Progenitor cell of endocrine pancreas (in vitro differentiated cells): ENCODE data around the gene TIGD4. TPM values are rescaled to one million over a fixed set of nuclear protein-coding genes. Genes with fewer than 3 reads are reported as not detected.

Source experiments
- DNase-seq: peaks from one replicate; pipeline ENCODE4 v3.0.0; 2021; ENCODE audit warnings: low spot score; ENCODE audit not compliant: unreplicated experiment
- H3K27ac Mint-ChIP-seq: 2 replicates; pipeline ENCODE4 v1.8.0; 2021; ENCODE audit warnings: mild to moderate bottlenecking, moderate library complexity, mixed read lengths
- H3K27me3 Mint-ChIP-seq: 2 replicates; pipeline ENCODE4 v1.8.0; 2021; ENCODE audit warnings: mixed read lengths
- H3K36me3 Mint-ChIP-seq: 2 replicates; pipeline ENCODE4 v1.8.0; 2022; ENCODE audit warnings: mixed read lengths; ENCODE audit not compliant: insufficient read depth
- H3K4me1 Mint-ChIP-seq: 2 replicates; pipeline ENCODE4 v1.8.0; 2021; ENCODE audit warnings: low read depth, mixed read lengths
- H3K4me3 Mint-ChIP-seq: 2 replicates; pipeline ENCODE4 v1.8.0; 2021; ENCODE audit warnings: low read depth, mild to moderate bottlenecking, moderate library complexity, mixed read lengths
- H3K9me3 Mint-ChIP-seq: 2 replicates; pipeline ENCODE4 v1.8.0; 2021; ENCODE audit warnings: low read depth, mixed read lengths
- CTCF ChIP-seq: fragments of 200-600 bp; sonication (generic); IDR thresholded peaks from one replicate; pipeline ENCODE4 v1.5.0; 2021; ENCODE audit warnings: antibody characterized with exemption, mild to moderate bottlenecking; ENCODE audit not compliant: unreplicated experiment
- total RNA-seq: library from RNA; stranded (reverse); gene quantifications from 2 replicates; pipeline ENCODE4 v1.2.1, GENCODE V29; 2021

Gene TIGD4
- total RNA-seq, 1 donor from 2014 or later: 2.5 TPM

GRCh38 chr4:152820073-152820472 is 40.5 kb upstream of the TIGD4 start:
- peaks cover 49% of the 10 kb centered on the region for H3K9me3 Mint-ChIP-seq
- peaks cover 40% of the 10 kb centered on the region for H3K36me3 Mint-ChIP-seq
- TF ChIP-seq CTCF: no peak
- no peak for DNase-seq
- H3K4me1 Mint-ChIP-seq: no peaks in the 10 kb centered on the region
- no peak overlapping the region for H3K27ac Mint-ChIP-seq
- H3K27me3 Mint-ChIP-seq: no peaks in the 10 kb centered on the region
- no peak overlapping the region for H3K4me3 Mint-ChIP-seq

GRCh38 chr4:152819026-152819645 is 39.6 kb upstream of the TIGD4 start:
- Mint-ChIP-seq H3K4me3 (no peak overlapping the region), H3K36me3 (peaks cover 47% of the 10 kb centered on the region), H3K27ac (no peak overlapping the region), H3K9me3 (peaks cover 43% of the 10 kb centered on the region), H3K4me1 (no peaks in the 10 kb centered on the region), H3K27me3 (no peaks in the 10 kb centered on the region)
- no peak for TF ChIP-seq CTCF
- no peak for DNase-seq

GRCh38 chr4:152817331-152817730 is 37.8 kb upstream of the TIGD4 start:
- no peak for TF ChIP-seq CTCF
- Mint-ChIP-seq H3K4me1 (no peaks in the 10 kb centered on the region), H3K9me3 (peaks cover 39% of the 10 kb centered on the region), H3K4me3 (no peak overlapping the region), H3K36me3 (peaks cover 55% of the 10 kb centered on the region), H3K27ac (no peak overlapping the region), H3K27me3 (no peaks in the 10 kb centered on the region)
- no peak for DNase-seq

DNA sequence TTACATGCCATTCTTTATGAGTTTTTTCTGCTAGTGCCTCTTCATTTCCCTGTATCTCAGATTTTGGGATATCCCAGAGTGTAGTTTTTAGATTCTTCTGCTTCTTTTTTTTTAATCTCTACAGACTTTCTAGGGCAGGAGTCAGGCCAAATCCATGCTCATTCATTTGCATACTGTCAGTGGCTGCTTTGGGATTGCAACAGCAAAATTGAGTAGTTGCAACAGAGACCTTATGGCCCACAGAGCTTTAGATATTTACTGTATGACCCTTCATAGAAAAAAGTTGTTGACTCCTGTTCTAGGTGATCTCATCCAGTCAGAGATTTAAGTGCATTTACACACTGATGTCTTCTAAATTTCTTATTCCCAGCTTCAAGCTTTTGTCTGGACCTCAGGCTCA is 35.5 kb upstream of the TIGD4 start:
- DNase-seq: no peak
- peaks cover 27% of the 10 kb centered on the region for H3K9me3 Mint-ChIP-seq
- peaks cover 56% of the 10 kb centered on the region for H3K36me3 Mint-ChIP-seq
- no peaks in the 10 kb centered on the region for H3K27me3 Mint-ChIP-seq
- no peak overlapping the region for H3K4me3 Mint-ChIP-seq
- TF ChIP-seq CTCF: no peak
- peak overlapping the region; percentile 53 for H3K27ac Mint-ChIP-seq
- H3K4me1 Mint-ChIP-seq: peaks cover 7% of the 10 kb centered on the region

- peaks cover 7% of the 10 kb centered on the region for H3K4me1 Mint-ChIP-seq
- peaks cover 43% of the 10 kb centered on the region for H3K36me3 Mint-ChIP-seq
- H3K27ac Mint-ChIP-seq: no peak overlapping the region
- no peaks in the 10 kb centered on the region for H3K27me3 Mint-ChIP-seq
- H3K9me3 Mint-ChIP-seq: peaks cover 19% of the 10 kb centered on the region
- TF ChIP-seq CTCF: no peak
- H3K4me3 Mint-ChIP-seq: no peak overlapping the region
- DNase-seq: no peak
Observed at GRCh38 chr4:152810715-152811287, 31.3 kb upstream of the TIGD4 start.
